GM12865 (cell line): ENCODE data around the gene GMPPB.

Source experiments
- DNase-seq: peaks from one replicate; pipeline ENCODE4 v3.0.0; 2010; ENCODE audit warnings: low read depth
- H3K4me3 ChIP-seq: 2 replicates; pipeline ENCODE4 v1.5.1; 2011; ENCODE audit warnings: mild to moderate bottlenecking, low read depth, low read length, control low read depth
- CTCF ChIP-seq: IDR thresholded peaks from 2 replicates; pipeline ENCODE4 v1.5.1; 2011; ENCODE audit warnings: low read length, control low read depth, low read depth, inconsistent platforms; ENCODE audit not compliant: insufficient read depth; ENCODE audit errors: missing control alignments

The GMPPB gene

GRCh38 chr3:49723628-49724551, at the start of gene GMPPB:
Gene GMPPB, minus strand, starts transcription at chr3:49723951. Its CDS starts 225 bp downstream, at chr3:49723726.
- no peak for TF ChIP-seq CTCF
- peak; percentile 99 for DNase-seq
- H3K4me3 ChIP-seq, result peak within 1 kb of the TSS; percentile 87

GRCh38 chr3:49772703-49773102, 49.0 kb upstream of the GMPPB start:
- no peak for DNase-seq
- TF ChIP-seq CTCF, result no peak
- no peak overlapping the region for H3K4me3 ChIP-seq

GRCh38 chr3:49771340-49771938, 47.7 kb upstream of the GMPPB start:
- DNase-seq, result no peak
- TF ChIP-seq CTCF, result no peak
- H3K4me3 ChIP-seq, result no peak overlapping the region

- no peak overlapping the region for H3K4me3 ChIP-seq
- no peak for DNase-seq
- TF ChIP-seq CTCF, result no peak
Observed at GRCh38 chr3:49769926-49770325, 46.2 kb upstream of the GMPPB start.

- no peak for TF ChIP-seq CTCF
- no peak overlapping the region for H3K4me3 ChIP-seq
- no peak for DNase-seq
Observed at GRCh38 chr3:49769286-49769915, 45.6 kb upstream of the GMPPB start.

GRCh38 chr3:49763981-49764380, 40.2 kb upstream of the GMPPB start:
- no peak overlapping the region for H3K4me3 ChIP-seq
- no peak for TF ChIP-seq CTCF
- DNase-seq, result no peak
